NCI-H187 treated with DMSO at 0.1 percent for 48 hours (cell line): ENCODE results near the gene FAM184B.
"Not testable (repeated sequence)": the region's sequence is repeated elsewhere in the genome, so short reads cannot be mapped to it uniquely, and the experiment has no call there.

ENCODE experiments used
- DNase-seq: peaks from one replicate; lab custom pipeline; 2025; lab: John Stamatoyannopoulos, UW

FAM184B gene

GRCh38 chr4:17718471-17718870, 63.0 kb downstream of the FAM184B start:
- no peak for DNase-seq

- no peak for DNase-seq
These were observed 64.1 kb downstream of the FAM184B start for GRCh38 chr4:17717301-17717700.

GRCh38 chr4:17715511-17715910, 65.9 kb downstream of the FAM184B start:
- DNase-seq: no peak

GRCh38 chr4:17713779-17714178, 67.6 kb downstream of the FAM184B start:
- no peak for DNase-seq

- no peak for DNase-seq
These were observed 69.3 kb downstream of the FAM184B start for GRCh38 chr4:17712166-17712565.

GRCh38 chr4:17711206-17711605, 70.2 kb downstream of the FAM184B start:
- not testable (repeated sequence) for DNase-seq

GRCh38 chr4:17709763-17710068, 71.7 kb downstream of the FAM184B start:
- DNase-seq: no peak

GRCh38 chr4:17708992-17709762, 72.2 kb downstream of the FAM184B start:
- DNase-seq: no peak

GRCh38 chr4:17707671-17708070, 73.8 kb downstream of the FAM184B start:
- no peak for DNase-seq

- no peak for DNase-seq
These were observed 76.3 kb downstream of the FAM184B start for GRCh38 chr4:17705107-17705506.

GRCh38 chr4:17704020-17704650, 77.3 kb downstream of the FAM184B start:
- DNase-seq: no peak

- no peak for DNase-seq
These were observed 78.8 kb downstream of the FAM184B start for GRCh38 chr4:17702641-17703040.

- no peak for DNase-seq
These were observed 79.5 kb downstream of the FAM184B start for GRCh38 chr4:17701882-17702281.

- no peak for DNase-seq
These were observed 80.1 kb downstream of the FAM184B start for GRCh38 chr4:17701138-17701839.

- no peak for DNase-seq
These were observed 82.0 kb downstream of the FAM184B start for GRCh38 chr4:17699380-17699779.

GRCh38 chr4:17698116-17698515, 83.3 kb downstream of the FAM184B start:
- no peak for DNase-seq

GRCh38 chr4:17695341-17695740, 86.1 kb downstream of the FAM184B start:
- DNase-seq: no peak

- DNase-seq: no peak
These were observed 86.9 kb downstream of the FAM184B start for GRCh38 chr4:17694552-17694951.

- no peak for DNase-seq
These were observed 90.5 kb downstream of the FAM184B start for GRCh38 chr4:17690898-17691297.

GRCh38 chr4:17690135-17690534, 91.3 kb downstream of the FAM184B start:
- no peak for DNase-seq

- no peak for DNase-seq
These were observed 93.4 kb downstream of the FAM184B start for GRCh38 chr4:17688011-17688441.

GRCh38 chr4:17687237-17687857, 94.1 kb downstream of the FAM184B start:
- peak; percentile 46 for DNase-seq

- not testable (repeated sequence) for DNase-seq
These were observed 96.8 kb downstream of the FAM184B start for GRCh38 chr4:17684648-17685047.
